Erythroblast (primary cell): ENCODE results near the gene EEFSEC.

Experiments
- GATA1 ChIP-seq: IDR thresholded peaks from 2 replicates; pipeline ENCODE4 v1.6.1; 2011; ENCODE audit warnings: low read depth, mild to moderate bottlenecking, control low read depth, low read length, moderate library complexity
- POLR2A ChIP-seq: IDR thresholded peaks from 2 replicates; pipeline ENCODE4 v1.6.1; 2011; ENCODE audit warnings: mild to moderate bottlenecking, low read length

DNA sequence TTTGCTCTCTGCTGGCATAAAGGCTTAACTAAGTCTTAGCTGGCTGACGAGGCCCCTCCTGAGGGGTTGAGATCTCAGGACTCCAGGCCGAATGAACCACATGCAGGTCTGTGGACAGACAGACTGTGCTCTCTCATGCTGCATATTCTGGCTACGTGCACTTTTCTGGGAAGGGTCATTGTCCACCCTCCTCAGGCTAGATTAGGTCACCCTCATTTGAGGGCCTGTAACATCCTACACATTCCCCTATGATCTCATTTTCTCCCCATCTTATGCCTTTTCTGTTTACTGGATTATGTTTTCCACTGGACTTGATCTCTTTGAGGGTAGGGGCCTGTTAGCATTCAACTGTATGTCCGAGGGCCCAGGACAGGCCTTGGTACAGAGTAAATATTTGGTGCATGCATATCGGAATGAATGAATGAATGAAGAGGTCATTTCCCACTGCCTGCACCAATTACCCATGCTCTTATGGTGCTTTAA, 13.7 kb downstream of the EEFSEC start:
- TF ChIP-seq POLR2A (no peak), GATA1 (no peak)
